Liver (tissue), 9 donors: Measurements from ENCODE around the gene EML4. TPM values are rescaled to one million over a fixed set of nuclear protein-coding genes. Genes with fewer than 3 reads are reported as not detected.

Experiments used
- DNase-seq: peaks from one replicate; pipeline ENCODE4 v3.0.0-alpha.2; 2017; ENCODE audit warnings: low spot score
- H3K27ac ChIP-seq, 2 donors: one replicate each; pipeline ENCODE4 v1.7.0; 2013; ENCODE audit warnings: inconsistent platforms in 2 of 2, low read length in 2 of 2, control low read depth in 1 of 2, low read depth in 1 of 2, mild to moderate bottlenecking in 1 of 2
- H3K27me3 ChIP-seq, 4 donors: one replicate each; pipeline versions ENCODE4 v1.6.1 to v1.7.0; 2013; ENCODE audit warnings: low read length in 3 of 4, inconsistent platforms in 1 of 4, mild to moderate bottlenecking in 1 of 4, moderate library complexity in 1 of 4; ENCODE audit not compliant: control insufficient read depth in 4 of 4, insufficient read depth in 4 of 4
- H3K36me3 ChIP-seq, 4 donors: one replicate each; pipeline versions ENCODE4 v1.6.1 to v1.7.0; 2013; ENCODE audit warnings: low read length in 3 of 4, mild to moderate bottlenecking in 3 of 4, low read depth in 1 of 4, moderate library complexity in 1 of 4; ENCODE audit not compliant: control insufficient read depth in 4 of 4, insufficient read depth in 3 of 4
- H3K4me1 ChIP-seq, 4 donors: one replicate each; pipeline versions ENCODE4 v1.6.1 to v1.7.0; 2013; ENCODE audit warnings: low read length in 3 of 4, mild to moderate bottlenecking in 3 of 4, moderate library complexity in 1 of 4; ENCODE audit not compliant: control insufficient read depth in 4 of 4, insufficient read depth in 4 of 4
- H3K4me3 ChIP-seq, 3 donors: one replicate each; pipeline versions ENCODE4 v1.6.1 to v1.7.0; 2013; ENCODE audit warnings: low read length in 3 of 3, control low read depth in 1 of 3, low read depth in 1 of 3, mild to moderate bottlenecking in 1 of 3
- H3K9ac ChIP-seq, 2 donors: one replicate each; pipeline ENCODE4 v1.7.0; 2013; ENCODE audit warnings: low read length in 2 of 2, mild to moderate bottlenecking in 2 of 2, moderate library complexity in 2 of 2, control low read depth in 1 of 2, low read depth in 1 of 2
- H3K9me3 ChIP-seq, 4 donors: one replicate each; pipeline versions ENCODE4 v1.6.1 to v1.7.0; 2013; ENCODE audit warnings: low read length in 3 of 4; ENCODE audit not compliant: control insufficient read depth in 4 of 4
- EGR1 ChIP-seq, 2 donors: IDR thresholded peaks; 2 replicates each; pipeline ENCODE4 v1.6.1; 2016 to 2018; ENCODE audit warnings: antibody characterized with exemption in 2 of 2, low read depth in 2 of 2
- FOXA2 ChIP-seq: IDR thresholded peaks from 2 replicates; pipeline ENCODE4 v1.6.1; 2016; ENCODE audit warnings: antibody characterized with exemption
- HNF4A ChIP-seq, 2 donors: conservative IDR thresholded peaks; 2 replicates each; pipeline ENCODE4 v1.6.1; 2016; ENCODE audit warnings: antibody characterized with exemption in 2 of 2, mild to moderate bottlenecking in 2 of 2
- HNF4G ChIP-seq: IDR thresholded peaks from 2 replicates; pipeline ENCODE4 v1.6.1; 2016; ENCODE audit warnings: antibody characterized with exemption
- JUND ChIP-seq, 2 donors: IDR thresholded peaks; 2 replicates each; pipeline ENCODE4 v1.6.1; 2016; ENCODE audit warnings: antibody characterized with exemption in 2 of 2
- RAD21 ChIP-seq, 2 donors: IDR thresholded peaks; 2 replicates each; pipeline ENCODE4 v1.6.1; 2016; ENCODE audit warnings: antibody characterized with exemption in 2 of 2, mild to moderate bottlenecking in 2 of 2
- RXRA ChIP-seq, 2 donors: IDR thresholded peaks; 2 replicates each; pipeline ENCODE4 v1.6.1; 2017 to 2018; ENCODE audit warnings: antibody characterized with exemption in 2 of 2, mild to moderate bottlenecking in 1 of 2
- SP1 ChIP-seq: IDR thresholded peaks from 2 replicates; pipeline ENCODE4 v1.6.1; 2018; ENCODE audit warnings: antibody characterized with exemption, mild to moderate bottlenecking
- TAF1 ChIP-seq: conservative IDR thresholded peaks from 2 replicates; pipeline ENCODE4 v1.6.1; 2016; ENCODE audit warnings: antibody characterized with exemption, mild to moderate bottlenecking
- WGBS: extraction: QIAGEN DNeasy Blood & Tissue Kit; methylation state at CpG from one replicate; pipeline ENCODE4 v1.1.7; 2013; 5-methylcytosine and 5-hydroxymethylcytosine counted together
- polyA plus RNA-seq, 2 donors: library from polyadenylated mRNA; stranded (reverse) in 1 of 2; unstranded in 1 of 2; fragments of 200-250 nt in 1 of 2; fragments of >200 nt in 1 of 2; fragmentation: Nextera tagmentation in 1 of 2; extraction: Ambion mirVana in 1 of 2; gene quantifications; one replicate each; pipeline versions ENCODE4 v1.2.1 to v1.2.3, GENCODE V29; 2013 to 2015
- total RNA-seq, 2 donors: library from RNA; depleted of rRNA; stranded (reverse); fragments of >200 nt; gene quantifications; one replicate each; pipeline ENCODE4 v1.2.3, GENCODE V29; 2014
- TF ChIP-seq, protein P1 (sequence below): IDR thresholded peaks from 2 replicates; pipeline ENCODE4 v1.6.1; 2016; ENCODE audit warnings: antibody characterized with exemption
- TF ChIP-seq, protein P2 (sequence below): fragments of 150-350 bp; IDR thresholded peaks from 2 replicates; pipeline ENCODE4 v1.5.1; 2017; ENCODE audit warnings: improper control_type of control experiment, low read depth, low read length; ENCODE audit not compliant: missing input control
- TF ChIP-seq, protein P3 (sequence below): IDR thresholded peaks from 2 replicates; pipeline ENCODE4 v1.6.1; 2016; ENCODE audit warnings: antibody characterized with exemption
- TF ChIP-seq, protein P4 (sequence below): IDR thresholded peaks from 2 replicates; pipeline ENCODE4 v1.6.1; 2016; ENCODE audit warnings: antibody characterized with exemption, mild to moderate bottlenecking
- donor health status: healthy.
- donor health status: healthy.
- donor health status: healthy.
- donor health status: healthy.
- donor health status: healthy.

EML4 gene
- total and polyA plus RNA-seq, 4 donors: 12.8 to 49.6 (median 34.8) TPM

DNA sequence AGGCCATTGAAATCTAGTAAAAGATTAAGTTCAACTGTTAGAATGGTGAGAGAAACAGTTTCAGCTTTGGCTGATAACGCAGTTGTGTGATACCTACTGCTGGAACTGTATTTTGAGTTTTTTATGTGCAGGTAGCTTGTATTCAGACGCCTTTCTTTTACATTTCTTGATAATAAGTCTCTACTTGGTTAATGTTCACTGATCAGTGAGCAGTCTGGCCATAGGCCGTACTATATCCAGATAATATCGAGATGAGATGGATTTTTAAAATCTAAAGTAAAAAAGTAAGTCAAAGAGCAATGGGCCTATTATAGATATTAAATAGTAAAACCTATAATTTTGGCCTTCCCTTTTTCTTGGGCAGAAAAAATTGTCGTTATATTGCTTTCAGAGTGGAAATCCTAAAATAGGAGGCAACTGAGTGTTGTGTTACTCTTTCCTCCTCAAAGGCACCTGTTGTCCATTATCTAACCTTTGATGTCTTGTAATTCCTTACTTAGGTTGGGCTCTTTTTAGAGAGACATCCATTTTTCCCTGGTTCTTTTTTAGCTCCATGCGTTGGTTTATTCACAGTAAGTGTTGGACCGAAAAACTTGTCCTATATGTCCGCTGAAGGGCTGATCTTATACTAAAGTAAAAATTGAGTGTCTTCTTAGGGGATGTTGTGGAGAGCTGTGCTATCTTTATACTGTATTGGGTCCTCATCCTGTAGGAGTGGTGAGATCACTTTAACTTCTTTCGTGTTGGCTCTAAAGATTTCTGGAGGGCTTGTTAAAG, 1.7 kb downstream of the EML4 start:
- DNase-seq: no peak
- H3K9ac ChIP-seq: peak overlapping the region; percentile 85 to 94
- peaks cover 10 to 31% (median 14%) of the 10 kb centered on the region in 4 donors for H3K4me1 ChIP-seq

DNA sequence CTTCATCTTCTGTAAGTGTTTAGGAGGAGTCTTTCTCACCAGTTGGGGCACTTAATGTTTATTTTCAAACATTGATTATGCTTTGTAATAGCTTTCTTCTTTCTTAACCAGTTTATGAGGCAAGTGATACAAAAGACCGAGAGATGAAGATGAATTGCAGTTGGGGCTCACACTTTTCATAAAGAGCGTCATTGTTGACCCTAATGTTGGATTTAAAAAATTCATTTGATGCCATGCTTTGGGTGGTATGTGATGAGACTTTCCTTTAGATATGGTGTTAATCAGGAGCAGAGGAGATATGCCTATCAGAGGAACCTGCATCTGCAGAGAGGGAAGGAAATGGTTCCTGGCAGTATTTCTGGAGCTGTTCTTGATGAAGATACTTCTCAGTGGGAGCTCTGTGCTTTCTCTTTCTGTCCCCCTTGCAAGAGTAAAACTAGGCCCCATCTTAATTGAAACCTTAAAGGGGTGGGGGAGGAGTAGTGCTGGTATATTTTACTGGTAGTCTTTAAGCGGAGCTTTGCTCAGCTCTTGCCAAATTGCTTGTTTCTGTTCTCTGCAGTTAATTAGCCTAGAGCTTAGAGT, 2.3 kb downstream of the EML4 start:
- TF ChIP-seq, protein P1, sequence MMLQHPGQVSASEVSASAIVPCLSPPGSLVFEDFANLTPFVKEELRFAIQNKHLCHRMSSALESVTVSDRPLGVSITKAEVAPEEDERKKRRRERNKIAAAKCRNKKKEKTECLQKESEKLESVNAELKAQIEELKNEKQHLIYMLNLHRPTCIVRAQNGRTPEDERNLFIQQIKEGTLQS: no peak
- no peak for TF ChIP-seq FOXA2
- peak overlapping the region; percentile 94 to 97 for H3K27ac ChIP-seq
- no peaks in the 10 kb centered on the region for H3K9me3 ChIP-seq
- H3K27me3 ChIP-seq: no peaks in the 10 kb centered on the region
- H3K4me3 ChIP-seq: peak overlapping the region; percentile 56 to 98 (median 97)
- H3K9ac ChIP-seq: peak overlapping the region; percentile 50 to 94
- no peaks in the 10 kb centered on the region for H3K36me3 ChIP-seq
- no peak for DNase-seq
- WGBS: 42% methylated on average over 3 of the region's 3 CpGs
- peaks cover 10 to 31% (median 14%) of the 10 kb centered on the region in 4 donors for H3K4me1 ChIP-seq

More for the DNA sequence above, 1.7 kb downstream of the EML4 start:
- 33% methylated on average over 9 of the region's 9 CpGs for WGBS
- Histone ChIP-seq H3K27ac (peak overlapping the region; percentile 94 to 97), H3K36me3 (no peaks in the 10 kb centered on the region), H3K27me3 (no peaks in the 10 kb centered on the region), H3K9me3 (no peaks in the 10 kb centered on the region), H3K4me3 (peak overlapping the region; percentile 89 to 98 (median 97))
- TF ChIP-seq RAD21 (IDR thresholded peaks at IDR 0.05) (no peak), RXRA (IDR thresholded peaks at IDR 0.05) (no peak), EGR1 (IDR thresholded peaks at IDR 0.05; ENCODE audit: low read depth in 2 of 2) (no peak), FOXA2 (no peak), HNF4G (no peak), JUND (IDR thresholded peaks at IDR 0.05) (no peak), SP1 (no peak), HNF4A (conservative IDR thresholded peaks at IDR 0.05) (no peak)
- TF ChIP-seq, protein P2, sequence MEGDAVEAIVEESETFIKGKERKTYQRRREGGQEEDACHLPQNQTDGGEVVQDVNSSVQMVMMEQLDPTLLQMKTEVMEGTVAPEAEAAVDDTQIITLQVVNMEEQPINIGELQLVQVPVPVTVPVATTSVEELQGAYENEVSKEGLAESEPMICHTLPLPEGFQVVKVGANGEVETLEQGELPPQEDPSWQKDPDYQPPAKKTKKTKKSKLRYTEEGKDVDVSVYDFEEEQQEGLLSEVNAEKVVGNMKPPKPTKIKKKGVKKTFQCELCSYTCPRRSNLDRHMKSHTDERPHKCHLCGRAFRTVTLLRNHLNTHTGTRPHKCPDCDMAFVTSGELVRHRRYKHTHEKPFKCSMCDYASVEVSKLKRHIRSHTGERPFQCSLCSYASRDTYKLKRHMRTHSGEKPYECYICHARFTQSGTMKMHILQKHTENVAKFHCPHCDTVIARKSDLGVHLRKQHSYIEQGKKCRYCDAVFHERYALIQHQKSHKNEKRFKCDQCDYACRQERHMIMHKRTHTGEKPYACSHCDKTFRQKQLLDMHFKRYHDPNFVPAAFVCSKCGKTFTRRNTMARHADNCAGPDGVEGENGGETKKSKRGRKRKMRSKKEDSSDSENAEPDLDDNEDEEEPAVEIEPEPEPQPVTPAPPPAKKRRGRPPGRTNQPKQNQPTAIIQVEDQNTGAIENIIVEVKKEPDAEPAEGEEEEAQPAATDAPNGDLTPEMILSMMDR: no peak
- TF ChIP-seq, protein P3, sequence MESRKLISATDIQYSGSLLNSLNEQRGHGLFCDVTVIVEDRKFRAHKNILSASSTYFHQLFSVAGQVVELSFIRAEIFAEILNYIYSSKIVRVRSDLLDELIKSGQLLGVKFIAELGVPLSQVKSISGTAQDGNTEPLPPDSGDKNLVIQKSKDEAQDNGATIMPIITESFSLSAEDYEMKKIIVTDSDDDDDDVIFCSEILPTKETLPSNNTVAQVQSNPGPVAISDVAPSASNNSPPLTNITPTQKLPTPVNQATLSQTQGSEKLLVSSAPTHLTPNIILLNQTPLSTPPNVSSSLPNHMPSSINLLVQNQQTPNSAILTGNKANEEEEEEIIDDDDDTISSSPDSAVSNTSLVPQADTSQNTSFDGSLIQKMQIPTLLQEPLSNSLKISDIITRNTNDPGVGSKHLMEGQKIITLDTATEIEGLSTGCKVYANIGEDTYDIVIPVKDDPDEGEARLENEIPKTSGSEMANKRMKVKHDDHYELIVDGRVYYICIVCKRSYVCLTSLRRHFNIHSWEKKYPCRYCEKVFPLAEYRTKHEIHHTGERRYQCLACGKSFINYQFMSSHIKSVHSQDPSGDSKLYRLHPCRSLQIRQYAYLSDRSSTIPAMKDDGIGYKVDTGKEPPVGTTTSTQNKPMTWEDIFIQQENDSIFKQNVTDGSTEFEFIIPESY: no peak

DNA sequence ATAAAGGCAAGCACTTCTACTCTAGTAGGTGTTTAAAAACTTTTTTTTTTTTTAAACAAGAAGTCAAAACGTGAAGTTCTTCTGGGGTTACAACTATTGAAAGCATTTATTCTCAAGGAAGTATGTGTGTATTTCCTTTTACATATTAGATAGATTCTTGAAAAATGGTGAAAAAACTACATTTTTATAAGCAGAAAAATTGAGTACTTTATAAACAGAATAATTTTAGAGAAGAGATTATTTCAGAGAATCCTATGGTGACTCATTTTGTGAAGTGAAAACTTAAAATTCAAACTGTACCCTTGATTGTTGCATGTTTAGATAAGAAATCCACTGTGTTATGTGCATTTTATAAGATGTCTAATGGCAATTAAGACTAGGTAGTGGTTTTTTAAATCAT, 2.9 kb downstream of the EML4 start:
- H3K4me1 ChIP-seq: peaks cover 10 to 31% (median 14%) of the 10 kb centered on the region in 4 donors
- WGBS: 4% methylated on average over 1 of the region's 1 CpG
- peak overlapping the region; percentile 94 to 97 for H3K27ac ChIP-seq
- peak overlapping the region in 2 of 3 donors; percentile 16 to 98 for H3K4me3 ChIP-seq
- no peak for DNase-seq
- H3K27me3 ChIP-seq: no peaks in the 10 kb centered on the region
- TF ChIP-seq FOXA2 (no peak), HNF4A (conservative IDR thresholded peaks at IDR 0.05) (no peak), JUND (IDR thresholded peaks at IDR 0.05) (no peak), SP1 (no peak), TAF1 (no peak), HNF4G (no peak)
- TF ChIP-seq, protein P4, sequence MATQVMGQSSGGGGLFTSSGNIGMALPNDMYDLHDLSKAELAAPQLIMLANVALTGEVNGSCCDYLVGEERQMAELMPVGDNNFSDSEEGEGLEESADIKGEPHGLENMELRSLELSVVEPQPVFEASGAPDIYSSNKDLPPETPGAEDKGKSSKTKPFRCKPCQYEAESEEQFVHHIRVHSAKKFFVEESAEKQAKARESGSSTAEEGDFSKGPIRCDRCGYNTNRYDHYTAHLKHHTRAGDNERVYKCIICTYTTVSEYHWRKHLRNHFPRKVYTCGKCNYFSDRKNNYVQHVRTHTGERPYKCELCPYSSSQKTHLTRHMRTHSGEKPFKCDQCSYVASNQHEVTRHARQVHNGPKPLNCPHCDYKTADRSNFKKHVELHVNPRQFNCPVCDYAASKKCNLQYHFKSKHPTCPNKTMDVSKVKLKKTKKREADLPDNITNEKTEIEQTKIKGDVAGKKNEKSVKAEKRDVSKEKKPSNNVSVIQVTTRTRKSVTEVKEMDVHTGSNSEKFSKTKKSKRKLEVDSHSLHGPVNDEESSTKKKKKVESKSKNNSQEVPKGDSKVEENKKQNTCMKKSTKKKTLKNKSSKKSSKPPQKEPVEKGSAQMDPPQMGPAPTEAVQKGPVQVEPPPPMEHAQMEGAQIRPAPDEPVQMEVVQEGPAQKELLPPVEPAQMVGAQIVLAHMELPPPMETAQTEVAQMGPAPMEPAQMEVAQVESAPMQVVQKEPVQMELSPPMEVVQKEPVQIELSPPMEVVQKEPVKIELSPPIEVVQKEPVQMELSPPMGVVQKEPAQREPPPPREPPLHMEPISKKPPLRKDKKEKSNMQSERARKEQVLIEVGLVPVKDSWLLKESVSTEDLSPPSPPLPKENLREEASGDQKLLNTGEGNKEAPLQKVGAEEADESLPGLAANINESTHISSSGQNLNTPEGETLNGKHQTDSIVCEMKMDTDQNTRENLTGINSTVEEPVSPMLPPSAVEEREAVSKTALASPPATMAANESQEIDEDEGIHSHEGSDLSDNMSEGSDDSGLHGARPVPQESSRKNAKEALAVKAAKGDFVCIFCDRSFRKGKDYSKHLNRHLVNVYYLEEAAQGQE: no peak
- H3K36me3 ChIP-seq: no peaks in the 10 kb centered on the region
- peak overlapping the region; percentile 24 to 94 for H3K9ac ChIP-seq
- H3K9me3 ChIP-seq: no peaks in the 10 kb centered on the region
